Erythroblast (primary cell): ENCODE measurements around the gene NPRL2.

Experiments used
- GATA1 ChIP-seq: IDR thresholded peaks from 2 replicates; pipeline ENCODE4 v1.6.1; 2011; ENCODE audit warnings: low read depth, mild to moderate bottlenecking, control low read depth, low read length, moderate library complexity
- POLR2A ChIP-seq: IDR thresholded peaks from 2 replicates; pipeline ENCODE4 v1.6.1; 2011; ENCODE audit warnings: mild to moderate bottlenecking, low read length

DNA sequence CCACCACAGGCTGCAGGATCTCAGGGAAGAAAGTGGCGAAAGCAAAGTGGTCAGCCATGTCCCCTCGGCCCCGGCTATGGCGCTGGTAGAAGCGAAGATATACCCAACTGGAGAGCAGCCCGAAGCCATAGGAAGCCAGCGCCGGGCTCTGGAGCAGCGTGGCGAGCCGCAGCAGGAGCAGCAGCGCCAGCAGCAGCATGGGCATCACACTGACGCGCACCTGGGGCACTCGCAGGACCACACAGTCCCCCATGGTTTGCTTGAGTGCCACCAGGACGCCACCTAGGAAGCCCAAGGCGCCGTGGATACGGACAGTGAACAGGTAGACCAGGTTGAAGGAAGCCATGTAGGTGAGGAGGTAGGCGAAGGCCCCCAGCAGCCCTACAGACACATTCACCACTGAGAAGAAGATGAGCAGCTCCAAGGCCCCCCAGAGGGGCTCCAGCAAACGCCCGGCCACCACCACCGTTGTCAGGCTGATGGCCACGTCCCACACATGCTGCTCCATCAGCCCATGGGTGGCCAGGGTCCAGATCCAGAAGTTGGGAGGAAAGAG is 7.9 kb upstream of the NPRL2 start:
- TF ChIP-seq POLR2A (no peak), GATA1 (no peak)
